PC-9 (cell line): Measurements from ENCODE around the gene NUFIP2. TPM values are rescaled to one million over a fixed set of nuclear protein-coding genes. Genes with fewer than 3 reads are reported as not detected.

Experiments
- BruUV-seq: library from RNA; stranded (reverse); fragments of 400-500 nt; replicated peaks from 2 replicates; lab custom pipeline; 2021; lab: Mats Ljungman, UMichigan
- CTCF ChIA-PET: fragments of 300-600 bp; sonication (Branson Sonifier 250); formaldehyde crosslinking; loops from one replicate; lab custom pipeline; 2022; ENCODE audit warnings: antibody characterized with exemption; lab: Charles Lee
- POLR2A ChIA-PET: fragments of 300-600 bp; sonication (Branson Sonifier 250); formaldehyde crosslinking; loops from one replicate; lab custom pipeline; 2022; ENCODE audit warnings: antibody characterized with exemption; ENCODE audit not compliant: unreplicated experiment; lab: Charles Lee
- DNase-seq, 2 experiments: peaks; one replicate each; pipeline versions ENCODE4 v3.0.0 to v3.0.0-alpha.2; 2015 to 2022; ENCODE audit warnings: mixed read lengths in 1 of 2
- H2AFZ ChIP-seq: fragments of 200-600 bp; sonication (generic); 2 replicates; pipeline ENCODE4 v1.8.1; 2017; ENCODE audit warnings: antibody characterized with exemption
- H3F3A ChIP-seq: fragments of 200-600 bp; sonication (generic); 2 replicates; pipeline ENCODE4 v1.8.1; 2017; ENCODE audit warnings: antibody characterized with exemption, mild to moderate bottlenecking, low read depth; ENCODE audit not compliant: insufficient read depth
- H3K27ac ChIP-seq: fragments of 200-600 bp; sonication (generic); 2 replicates; pipeline ENCODE4 v1.6.1; 2016; ENCODE audit warnings: mixed run types
- H3K27me3 ChIP-seq: fragments of 200-600 bp; sonication (generic); 2 replicates; pipeline ENCODE4 v1.6.1; 2016; ENCODE audit warnings: low read depth, mixed run types; ENCODE audit not compliant: insufficient read depth
- H3K36me3 ChIP-seq: fragments of 200-600 bp; sonication (generic); 2 replicates; pipeline ENCODE4 v1.6.1; 2016; ENCODE audit warnings: low read depth, mixed run types
- H3K4me1 ChIP-seq: fragments of 200-600 bp; sonication (generic); replicated peaks from 2 replicates; pipeline ENCODE4 v1.6.1; 2016; ENCODE audit warnings: mixed run types; ENCODE audit not compliant: insufficient read depth
- H3K4me2 ChIP-seq: fragments of 200-600 bp; sonication (generic); 2 replicates; pipeline ENCODE4 v1.6.1; 2017; ENCODE audit warnings: mixed run types
- H3K4me3 ChIP-seq: fragments of 200-600 bp; sonication (generic); 2 replicates; pipeline ENCODE4 v1.6.1; 2016; ENCODE audit warnings: mixed run types
- H3K79me2 ChIP-seq: fragments of 200-600 bp; sonication (generic); 2 replicates; pipeline ENCODE4 v1.6.1; 2017; ENCODE audit warnings: low read depth, mixed run types
- H3K9me2 ChIP-seq: fragments of 200-600 bp; sonication (generic); 2 replicates; pipeline ENCODE4 v1.8.1; 2017; ENCODE audit warnings: mild to moderate bottlenecking; ENCODE audit not compliant: insufficient read depth
- H3K9me3 ChIP-seq: fragments of 200-600 bp; sonication (generic); 2 replicates; pipeline ENCODE4 v1.8.1; 2016; ENCODE audit warnings: low read depth; ENCODE audit not compliant: insufficient read depth
- H4K20me1 ChIP-seq: fragments of 200-600 bp; sonication (generic); 2 replicates; pipeline ENCODE4 v1.8.1; 2017; ENCODE audit not compliant: insufficient read depth
- CTCF ChIP-seq: fragments of 200-600 bp; sonication (generic); conservative IDR thresholded peaks from 2 replicates; pipeline ENCODE4 v1.6.1; 2017; ENCODE audit warnings: mixed run types, antibody characterized with exemption, mild to moderate bottlenecking, moderate library complexity
- EZH2 ChIP-seq: fragments of 200-600 bp; sonication (generic); IDR thresholded peaks from 2 replicates; pipeline ENCODE4 v1.8.0; 2017; ENCODE audit warnings: antibody characterized with exemption, low read depth
- intact Hi-C: fragments of 100-400 bp; cut with micrococcal nuclease; formaldehyde crosslinking; loops from one replicate; pipeline ENCODE4 v1.10.0; 2022; ENCODE audit not compliant: unreplicated experiment
- total RNA-seq: library from RNA; stranded (reverse); gene quantifications from 2 replicates; pipeline ENCODE4 v1.2.3, GENCODE V29; 2021

NUFIP2 gene
- total RNA-seq, 1 experiment from 2014 or later, result 73.1 TPM

DNA sequence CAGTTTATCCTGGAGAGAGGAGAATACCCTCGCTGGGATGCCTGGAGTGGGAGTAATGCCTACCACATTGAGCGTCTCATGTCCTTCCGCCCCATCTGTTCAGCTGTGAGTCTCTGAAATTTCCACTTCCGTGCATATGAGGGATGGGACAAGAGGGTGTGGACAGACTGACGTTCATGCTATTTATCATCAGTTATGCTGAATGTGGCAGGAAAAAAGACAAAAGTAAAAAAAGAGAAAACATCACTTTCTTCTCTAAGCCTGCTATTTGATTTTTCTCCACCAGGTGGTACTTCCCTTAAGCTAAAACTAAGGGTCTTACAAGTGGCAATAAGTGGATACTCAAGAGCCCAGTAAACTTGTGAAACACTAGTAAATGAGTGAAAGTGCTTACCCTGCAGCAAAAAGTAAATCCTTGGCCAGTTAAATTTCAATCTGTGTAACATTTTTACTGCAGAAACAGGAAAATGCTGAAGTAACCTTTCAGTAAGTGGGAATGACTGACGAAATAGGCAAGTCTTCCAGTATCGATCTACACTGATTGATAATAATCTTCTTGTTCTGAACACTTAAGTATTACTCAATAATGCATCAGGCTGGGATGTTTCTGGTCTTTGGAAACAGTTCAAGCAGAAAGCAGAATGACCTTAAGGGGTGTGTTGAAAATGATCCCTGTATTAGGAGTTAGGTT is 41.7 kb downstream of the NUFIP2 start:
- Histone ChIP-seq H3K27me3 (no peaks in the 10 kb centered on the region), H4K20me1 (peaks cover 2% of the 10 kb centered on the region; the same call in 1 of the 2 replicates), H3K9me2 (no peaks in the 10 kb centered on the region), H3K79me2 (no peaks in the 10 kb centered on the region), H2AFZ (no peak overlapping the region), H3F3A (peaks cover 59% of the 10 kb centered on the region; the same call in 1 of the 2 replicates), H3K27ac (no peak overlapping the region), H3K4me1 (peaks cover 15% of the 10 kb centered on the region), H3K4me3 (no peak overlapping the region), H3K4me2 (no peak overlapping the region), H3K9me3 (no peaks in the 10 kb centered on the region), H3K36me3 (no peaks in the 10 kb centered on the region)
- BruUV-seq, result no TSS peak
- DNase-seq, result no peak
- POLR2A ChIA-PET, result no interaction called here
- CTCF ChIA-PET, result no interaction called here
- intact Hi-C loops, result no loop called here
- TF ChIP-seq CTCF (peak; percentile 59; the same call in 1 of the 2 replicates), EZH2 (no peak)

DNA sequence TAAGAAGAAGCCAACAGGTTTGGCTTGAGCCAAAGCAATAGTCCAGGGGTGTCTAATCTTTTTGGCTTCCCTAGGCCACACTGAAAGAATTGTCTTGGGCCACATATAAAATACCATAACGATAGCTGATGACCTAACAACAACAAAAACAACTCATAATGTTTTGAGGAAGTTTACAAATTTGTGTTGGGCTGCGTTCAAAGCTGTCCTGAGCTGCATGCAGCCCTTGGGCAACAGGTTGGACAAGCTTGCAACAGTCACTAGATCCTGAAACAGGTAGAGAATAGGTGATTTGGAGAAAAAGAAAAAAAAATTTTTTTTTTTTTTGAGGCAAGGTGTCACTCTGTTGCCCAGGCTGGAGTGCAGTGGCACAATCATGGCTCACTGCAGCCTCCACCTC is 42.8 kb downstream of the NUFIP2 start:
- Histone ChIP-seq H3K4me3 (no peak overlapping the region), H3K4me1 (peaks cover 15% of the 10 kb centered on the region), H3F3A (peaks cover 50% of the 10 kb centered on the region; the same call in 1 of the 2 replicates), H3K27ac (no peak overlapping the region), H2AFZ (no peak overlapping the region), H3K27me3 (no peaks in the 10 kb centered on the region), H3K9me2 (no peaks in the 10 kb centered on the region), H3K36me3 (no peaks in the 10 kb centered on the region), H3K4me2 (0 out of 2 replicates have a peak overlapping the region, but pooled peaks have one; percentile 10), H4K20me1 (no peaks in the 10 kb centered on the region; the same call in 1 of the 2 replicates), H3K9me3 (no peaks in the 10 kb centered on the region), H3K79me2 (no peaks in the 10 kb centered on the region)
- ChIA-PET CTCF (interaction anchor here (0.7 to 1.3 kb wide), 4 partner anchors 31 to 758 kb away, joined by 3 to 9 read pairs (median 4); partner anchors contain the start of gene MYO18A), POLR2A (interaction anchor here (0.7 kb wide), 1 partner anchor 94 kb away, joined by 7 read pairs; no protein-coding TSS in a partner anchor)
- TF ChIP-seq EZH2 (no peak), CTCF (no peak)
- no TSS peak for BruUV-seq
- intact Hi-C loops, result no loop called here
- DNase-seq, result peak in 1 of 2 experiments; percentile 62

GRCh38 chr17:29250666-29251065 is 43.3 kb downstream of the NUFIP2 start:
- BruUV-seq, result no TSS peak
- CTCF ChIA-PET, result interaction anchor here (0.7 to 1.3 kb wide), 5 partner anchors 9 to 758 kb away, joined by 3 to 9 read pairs (median 4); partner anchors contain the start of gene MYO18A
- H2AFZ ChIP-seq, result no peak overlapping the region
- DNase-seq, result no peak
- no peaks in the 10 kb centered on the region for H3K9me2 ChIP-seq
- H3K79me2 ChIP-seq, result no peaks in the 10 kb centered on the region
- intact Hi-C loops, result no loop called here
- TF ChIP-seq EZH2 (no peak), CTCF (no peak)
- H4K20me1 ChIP-seq, result no peaks in the 10 kb centered on the region; the same call in 1 of the 2 replicates
- peaks cover 45% of the 10 kb centered on the region; the same call in 1 of the 2 replicates for H3F3A ChIP-seq
- H3K4me2 ChIP-seq, result 0 out of 2 replicates have a peak overlapping the region, but pooled peaks have one; percentile 10
- H3K27ac ChIP-seq, result no peak overlapping the region
- H3K36me3 ChIP-seq, result no peaks in the 10 kb centered on the region
- no peak overlapping the region for H3K4me3 ChIP-seq
- H3K4me1 ChIP-seq, result peaks cover 15% of the 10 kb centered on the region
- POLR2A ChIA-PET, result interaction anchor here (0.5 to 0.6 kb wide), 2 partner anchors 94 to 679 kb away, joined by 7 to 36 read pairs; partner anchors contain the start of gene SSH2
- H3K9me3 ChIP-seq, result no peaks in the 10 kb centered on the region
- no peaks in the 10 kb centered on the region for H3K27me3 ChIP-seq
